Panc1 (cell line): ENCODE measurements around the gene ADARB1.

Experiments
- CTCF ChIP-seq: fragments of 450-650 bp; IDR thresholded peaks from 2 replicates; pipeline ENCODE4 v1.5.1; 2017; ENCODE audit warnings: mild to moderate bottlenecking
- POLR2AphosphoS5 ChIP-seq: IDR thresholded peaks from 2 replicates; pipeline ENCODE4 v1.6.1; 2012; ENCODE audit warnings: mild to moderate bottlenecking, low read depth, low read length, moderate library complexity
- SIN3A ChIP-seq: IDR thresholded peaks from 2 replicates; pipeline ENCODE4 v1.6.1; 2012; ENCODE audit warnings: low read depth, mild to moderate bottlenecking, low read length, moderate library complexity, borderline replicate concordance; ENCODE audit not compliant: insufficient read depth
- TCF7L2 ChIP-seq: IDR thresholded peaks from 2 replicates; pipeline ENCODE4 v1.6.1; 2011; ENCODE audit warnings: mild to moderate bottlenecking, low read depth, low read length, inconsistent platforms

- no peak for TF ChIP-seq CTCF
- no peak for TF ChIP-seq SIN3A
- no peak for TF ChIP-seq TCF7L2
- TF ChIP-seq POLR2AphosphoS5, result no peak
These were observed 83.6 kb downstream of the ADARB1 start for GRCh38 chr21:45157932-45158331.
